Liver (tissue), 9 donors: ENCODE data around the gene HES3. TPM values are rescaled to one million over a fixed set of nuclear protein-coding genes. Genes with fewer than 3 reads are reported as not detected.
A peak's percentile ranks its signal among the peaks of the same experiment; 100 is the strongest.

Source experiments
- DNase-seq: peaks from one replicate; pipeline ENCODE4 v3.0.0-alpha.2; 2017; ENCODE audit warnings: low spot score
- H3K27ac ChIP-seq, 2 donors: one replicate each; pipeline ENCODE4 v1.7.0; 2013; ENCODE audit warnings: inconsistent platforms in 2 of 2, low read length in 2 of 2, control low read depth in 1 of 2, low read depth in 1 of 2, mild to moderate bottlenecking in 1 of 2
- H3K27me3 ChIP-seq, 4 donors: one replicate each; pipeline versions ENCODE4 v1.6.1 to v1.7.0; 2013; ENCODE audit warnings: low read length in 3 of 4, inconsistent platforms in 1 of 4, mild to moderate bottlenecking in 1 of 4, moderate library complexity in 1 of 4; ENCODE audit not compliant: control insufficient read depth in 4 of 4, insufficient read depth in 4 of 4
- H3K36me3 ChIP-seq, 4 donors: one replicate each; pipeline versions ENCODE4 v1.6.1 to v1.7.0; 2013; ENCODE audit warnings: low read length in 3 of 4, mild to moderate bottlenecking in 3 of 4, low read depth in 1 of 4, moderate library complexity in 1 of 4; ENCODE audit not compliant: control insufficient read depth in 4 of 4, insufficient read depth in 3 of 4
- H3K4me1 ChIP-seq, 4 donors: one replicate each; pipeline versions ENCODE4 v1.6.1 to v1.7.0; 2013; ENCODE audit warnings: low read length in 3 of 4, mild to moderate bottlenecking in 3 of 4, moderate library complexity in 1 of 4; ENCODE audit not compliant: control insufficient read depth in 4 of 4, insufficient read depth in 4 of 4
- H3K4me3 ChIP-seq, 3 donors: one replicate each; pipeline versions ENCODE4 v1.6.1 to v1.7.0; 2013; ENCODE audit warnings: low read length in 3 of 3, control low read depth in 1 of 3, low read depth in 1 of 3, mild to moderate bottlenecking in 1 of 3
- H3K9ac ChIP-seq, 2 donors: one replicate each; pipeline ENCODE4 v1.7.0; 2013; ENCODE audit warnings: low read length in 2 of 2, mild to moderate bottlenecking in 2 of 2, moderate library complexity in 2 of 2, control low read depth in 1 of 2, low read depth in 1 of 2
- H3K9me3 ChIP-seq, 4 donors: one replicate each; pipeline versions ENCODE4 v1.6.1 to v1.7.0; 2013; ENCODE audit warnings: low read length in 3 of 4; ENCODE audit not compliant: control insufficient read depth in 4 of 4
- EGR1 ChIP-seq, 2 donors: IDR thresholded peaks; 2 replicates each; pipeline ENCODE4 v1.6.1; 2016 to 2018; ENCODE audit warnings: antibody characterized with exemption in 2 of 2, low read depth in 2 of 2
- GABPA ChIP-seq, 2 donors: IDR thresholded peaks in 1 of 2; conservative IDR thresholded peaks in 1 of 2; 2 replicates each; pipeline ENCODE4 v1.6.1; 2016; ENCODE audit warnings: antibody characterized with exemption in 2 of 2, mild to moderate bottlenecking in 1 of 2, moderate library complexity in 1 of 2
- HNF4A ChIP-seq, 2 donors: conservative IDR thresholded peaks; 2 replicates each; pipeline ENCODE4 v1.6.1; 2016; ENCODE audit warnings: antibody characterized with exemption in 2 of 2, mild to moderate bottlenecking in 2 of 2
- NR2F2 ChIP-seq: IDR thresholded peaks from 2 replicates; pipeline ENCODE4 v1.6.1; 2016; ENCODE audit warnings: antibody characterized with exemption
- RAD21 ChIP-seq, 2 donors: IDR thresholded peaks; 2 replicates each; pipeline ENCODE4 v1.6.1; 2016; ENCODE audit warnings: antibody characterized with exemption in 2 of 2, mild to moderate bottlenecking in 2 of 2
- SP1 ChIP-seq: IDR thresholded peaks from 2 replicates; pipeline ENCODE4 v1.6.1; 2018; ENCODE audit warnings: antibody characterized with exemption, mild to moderate bottlenecking
- TAF1 ChIP-seq: conservative IDR thresholded peaks from 2 replicates; pipeline ENCODE4 v1.6.1; 2016; ENCODE audit warnings: antibody characterized with exemption, mild to moderate bottlenecking
- YY1 ChIP-seq: IDR thresholded peaks from 2 replicates; pipeline ENCODE4 v1.6.1; 2016; ENCODE audit warnings: antibody characterized with exemption, mild to moderate bottlenecking
- WGBS: extraction: QIAGEN DNeasy Blood & Tissue Kit; methylation state at CpG from one replicate; pipeline ENCODE4 v1.1.7; 2013; 5-methylcytosine and 5-hydroxymethylcytosine counted together
- polyA plus RNA-seq, 2 donors: library from polyadenylated mRNA; stranded (reverse) in 1 of 2; unstranded in 1 of 2; fragments of 200-250 nt in 1 of 2; fragments of >200 nt in 1 of 2; fragmentation: Nextera tagmentation in 1 of 2; extraction: Ambion mirVana in 1 of 2; gene quantifications; one replicate each; pipeline versions ENCODE4 v1.2.1 to v1.2.3, GENCODE V29; 2013 to 2015
- total RNA-seq, 2 donors: library from RNA; depleted of rRNA; stranded (reverse); fragments of >200 nt; gene quantifications; one replicate each; pipeline ENCODE4 v1.2.3, GENCODE V29; 2014
- TF ChIP-seq, protein P1 (sequence below): IDR thresholded peaks from 2 replicates; pipeline ENCODE4 v1.6.1; 2016; ENCODE audit warnings: antibody characterized with exemption, mild to moderate bottlenecking
- TF ChIP-seq, protein P2 (sequence below): IDR thresholded peaks from 2 replicates; pipeline ENCODE4 v1.6.1; 2016; ENCODE audit warnings: antibody characterized with exemption
- TF ChIP-seq, protein P3 (sequence below): IDR thresholded peaks from 2 replicates; pipeline ENCODE4 v1.6.1; 2016; ENCODE audit warnings: antibody characterized with exemption
- donor health status: healthy.
- donor health status: healthy.
- donor health status: healthy.
- donor health status: healthy.
- donor health status: healthy.

The HES3 gene
- total and polyA plus RNA-seq, 4 donors: not detected

DNA sequence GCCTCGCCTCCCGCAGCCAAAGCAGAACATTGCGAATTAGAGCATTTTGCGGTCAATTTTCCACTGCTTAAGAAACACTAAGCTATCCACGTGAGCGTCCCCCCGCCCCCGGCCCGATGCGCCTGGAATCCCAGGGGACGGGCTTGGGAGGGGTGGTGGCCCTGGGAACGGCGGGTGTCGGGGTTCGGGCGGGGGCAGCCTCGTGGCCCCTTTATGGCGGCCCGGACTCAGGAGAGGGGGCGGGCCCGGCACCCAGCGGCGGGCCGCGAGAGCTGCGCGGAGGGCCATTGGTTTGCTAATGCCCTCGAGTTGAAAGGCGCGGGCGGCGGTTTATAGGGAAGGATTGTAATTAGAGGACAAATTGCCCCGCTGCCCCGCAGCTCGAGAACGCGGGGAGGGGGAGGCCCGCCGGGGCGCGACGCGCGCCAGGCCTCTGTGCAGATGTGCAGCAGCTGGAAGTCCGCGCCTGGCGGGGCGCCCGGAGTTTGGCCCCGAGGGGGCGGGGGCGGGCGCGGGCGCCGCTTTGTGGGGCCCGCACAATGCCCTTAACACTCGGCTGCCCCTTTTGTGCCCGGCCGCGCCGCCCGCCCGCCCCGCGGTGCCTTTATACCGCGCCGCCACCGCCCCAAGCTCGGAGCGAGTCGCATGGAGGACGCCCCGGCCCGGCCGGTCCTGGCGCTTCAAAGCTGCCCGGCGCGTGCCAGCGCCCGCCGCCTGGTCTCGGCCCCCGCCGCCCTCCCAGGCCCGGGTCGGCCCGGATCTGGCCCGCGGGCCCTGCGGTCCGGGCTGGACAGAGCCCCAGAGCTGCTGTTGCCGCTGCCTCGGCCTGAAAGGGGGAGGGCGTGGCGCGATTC, 1.9 kb upstream of the HES3 start:
- no peaks in the 10 kb centered on the region for H3K36me3 ChIP-seq
- peaks cover 0 to 18% (median 10%) of the 10 kb centered on the region in 4 donors for H3K4me1 ChIP-seq
- no peaks in the 10 kb centered on the region for H3K9me3 ChIP-seq
- TF ChIP-seq, protein P1, sequence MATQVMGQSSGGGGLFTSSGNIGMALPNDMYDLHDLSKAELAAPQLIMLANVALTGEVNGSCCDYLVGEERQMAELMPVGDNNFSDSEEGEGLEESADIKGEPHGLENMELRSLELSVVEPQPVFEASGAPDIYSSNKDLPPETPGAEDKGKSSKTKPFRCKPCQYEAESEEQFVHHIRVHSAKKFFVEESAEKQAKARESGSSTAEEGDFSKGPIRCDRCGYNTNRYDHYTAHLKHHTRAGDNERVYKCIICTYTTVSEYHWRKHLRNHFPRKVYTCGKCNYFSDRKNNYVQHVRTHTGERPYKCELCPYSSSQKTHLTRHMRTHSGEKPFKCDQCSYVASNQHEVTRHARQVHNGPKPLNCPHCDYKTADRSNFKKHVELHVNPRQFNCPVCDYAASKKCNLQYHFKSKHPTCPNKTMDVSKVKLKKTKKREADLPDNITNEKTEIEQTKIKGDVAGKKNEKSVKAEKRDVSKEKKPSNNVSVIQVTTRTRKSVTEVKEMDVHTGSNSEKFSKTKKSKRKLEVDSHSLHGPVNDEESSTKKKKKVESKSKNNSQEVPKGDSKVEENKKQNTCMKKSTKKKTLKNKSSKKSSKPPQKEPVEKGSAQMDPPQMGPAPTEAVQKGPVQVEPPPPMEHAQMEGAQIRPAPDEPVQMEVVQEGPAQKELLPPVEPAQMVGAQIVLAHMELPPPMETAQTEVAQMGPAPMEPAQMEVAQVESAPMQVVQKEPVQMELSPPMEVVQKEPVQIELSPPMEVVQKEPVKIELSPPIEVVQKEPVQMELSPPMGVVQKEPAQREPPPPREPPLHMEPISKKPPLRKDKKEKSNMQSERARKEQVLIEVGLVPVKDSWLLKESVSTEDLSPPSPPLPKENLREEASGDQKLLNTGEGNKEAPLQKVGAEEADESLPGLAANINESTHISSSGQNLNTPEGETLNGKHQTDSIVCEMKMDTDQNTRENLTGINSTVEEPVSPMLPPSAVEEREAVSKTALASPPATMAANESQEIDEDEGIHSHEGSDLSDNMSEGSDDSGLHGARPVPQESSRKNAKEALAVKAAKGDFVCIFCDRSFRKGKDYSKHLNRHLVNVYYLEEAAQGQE: no peak
- TF ChIP-seq YY1 (no peak), SP1 (no peak), RAD21 (IDR thresholded peaks at IDR 0.05) (no peak), GABPA (IDR thresholded peaks at IDR 0.05 in 1 of 2, conservative IDR thresholded peaks at IDR 0.05 in 1 of 2) (no peak)
- WGBS: 3% methylated on average over 99 of the region's 99 CpGs
- H3K27ac ChIP-seq: no peak overlapping the region
- no peak overlapping the region for H3K9ac ChIP-seq
- DNase-seq: no peak
- peak overlapping the region in 1 of 3 donors; percentile 14 for H3K4me3 ChIP-seq
- peaks cover 6 to 14% (median 9%) of the 10 kb centered on the region in 4 donors for H3K27me3 ChIP-seq

DNA sequence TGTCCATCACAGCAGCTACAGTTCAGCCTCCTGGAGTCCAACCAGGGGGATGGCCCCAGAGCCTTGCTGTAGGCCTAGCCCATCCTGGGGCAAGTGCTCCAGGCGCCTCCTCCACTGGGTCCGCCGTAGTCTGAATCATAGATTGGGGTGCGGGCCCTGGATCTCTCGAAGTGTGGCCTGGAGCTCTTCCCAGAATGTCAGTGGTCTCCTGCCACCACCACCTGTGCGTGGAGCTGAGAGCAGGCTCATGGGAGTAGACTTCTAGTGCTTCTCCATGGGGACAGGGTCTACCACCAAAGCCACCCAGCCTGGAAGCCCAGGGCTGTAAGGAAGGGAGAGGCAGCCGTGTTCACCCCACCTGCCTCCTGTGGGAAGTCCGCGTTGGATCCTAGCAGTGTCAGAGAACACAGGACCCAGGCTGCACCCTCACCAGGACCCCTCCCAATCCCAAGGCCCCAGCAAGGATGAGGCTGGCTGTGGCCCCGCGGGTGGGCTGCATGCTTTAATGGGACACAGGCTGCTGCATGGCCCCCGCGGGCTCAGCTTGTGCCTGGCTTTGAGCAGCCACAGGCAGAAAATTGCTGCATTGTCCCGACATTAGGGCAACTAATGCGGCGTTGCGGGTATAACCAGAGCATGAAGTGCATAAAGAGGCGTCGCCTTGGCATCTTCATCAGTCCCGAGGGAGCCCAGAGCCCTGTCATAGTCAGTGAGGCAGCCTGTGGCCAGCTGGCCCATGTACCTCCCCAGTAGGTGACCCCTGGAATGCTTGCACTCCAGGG, 735 bp upstream of the HES3 start:
- H3K9me3 ChIP-seq: no peaks in the 10 kb centered on the region
- H3K4me3 ChIP-seq: no peak overlapping the region
- no peak overlapping the region for H3K27ac ChIP-seq
- H3K36me3 ChIP-seq: no peaks in the 10 kb centered on the region
- peaks cover 6 to 14% (median 9%) of the 10 kb centered on the region in 4 donors for H3K27me3 ChIP-seq
- H3K9ac ChIP-seq: no peak overlapping the region
- TF ChIP-seq SP1 (no peak), HNF4A (conservative IDR thresholded peaks at IDR 0.05) (no peak), EGR1 (IDR thresholded peaks at IDR 0.05; ENCODE audit: low read depth in 2 of 2) (no peak), GABPA (IDR thresholded peaks at IDR 0.05 in 1 of 2, conservative IDR thresholded peaks at IDR 0.05 in 1 of 2) (no peak), YY1 (no peak), NR2F2 (no peak), TAF1 (no peak)
- TF ChIP-seq, protein P1: no peak
- TF ChIP-seq, protein P2, sequence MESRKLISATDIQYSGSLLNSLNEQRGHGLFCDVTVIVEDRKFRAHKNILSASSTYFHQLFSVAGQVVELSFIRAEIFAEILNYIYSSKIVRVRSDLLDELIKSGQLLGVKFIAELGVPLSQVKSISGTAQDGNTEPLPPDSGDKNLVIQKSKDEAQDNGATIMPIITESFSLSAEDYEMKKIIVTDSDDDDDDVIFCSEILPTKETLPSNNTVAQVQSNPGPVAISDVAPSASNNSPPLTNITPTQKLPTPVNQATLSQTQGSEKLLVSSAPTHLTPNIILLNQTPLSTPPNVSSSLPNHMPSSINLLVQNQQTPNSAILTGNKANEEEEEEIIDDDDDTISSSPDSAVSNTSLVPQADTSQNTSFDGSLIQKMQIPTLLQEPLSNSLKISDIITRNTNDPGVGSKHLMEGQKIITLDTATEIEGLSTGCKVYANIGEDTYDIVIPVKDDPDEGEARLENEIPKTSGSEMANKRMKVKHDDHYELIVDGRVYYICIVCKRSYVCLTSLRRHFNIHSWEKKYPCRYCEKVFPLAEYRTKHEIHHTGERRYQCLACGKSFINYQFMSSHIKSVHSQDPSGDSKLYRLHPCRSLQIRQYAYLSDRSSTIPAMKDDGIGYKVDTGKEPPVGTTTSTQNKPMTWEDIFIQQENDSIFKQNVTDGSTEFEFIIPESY: no peak
- TF ChIP-seq, protein P3, sequence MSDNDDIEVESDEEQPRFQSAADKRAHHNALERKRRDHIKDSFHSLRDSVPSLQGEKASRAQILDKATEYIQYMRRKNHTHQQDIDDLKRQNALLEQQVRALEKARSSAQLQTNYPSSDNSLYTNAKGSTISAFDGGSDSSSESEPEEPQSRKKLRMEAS: no peak
- 25% methylated on average over 20 of the region's 20 CpGs for WGBS
- no peak for DNase-seq
- H3K4me1 ChIP-seq: peaks cover 0 to 18% (median 10%) of the 10 kb centered on the region in 4 donors
